ENCODE measurements around the gene HTRA2.

Gene HTRA2

GRCh38 chr2:74501335-74502071, 28.2 kb upstream of the HTRA2 start:
- DNase-seq = no peak

- no peak for DNase-seq
Measured at GRCh38 chr2:74502147-74502719, 27.5 kb upstream of the HTRA2 start.

DNA sequence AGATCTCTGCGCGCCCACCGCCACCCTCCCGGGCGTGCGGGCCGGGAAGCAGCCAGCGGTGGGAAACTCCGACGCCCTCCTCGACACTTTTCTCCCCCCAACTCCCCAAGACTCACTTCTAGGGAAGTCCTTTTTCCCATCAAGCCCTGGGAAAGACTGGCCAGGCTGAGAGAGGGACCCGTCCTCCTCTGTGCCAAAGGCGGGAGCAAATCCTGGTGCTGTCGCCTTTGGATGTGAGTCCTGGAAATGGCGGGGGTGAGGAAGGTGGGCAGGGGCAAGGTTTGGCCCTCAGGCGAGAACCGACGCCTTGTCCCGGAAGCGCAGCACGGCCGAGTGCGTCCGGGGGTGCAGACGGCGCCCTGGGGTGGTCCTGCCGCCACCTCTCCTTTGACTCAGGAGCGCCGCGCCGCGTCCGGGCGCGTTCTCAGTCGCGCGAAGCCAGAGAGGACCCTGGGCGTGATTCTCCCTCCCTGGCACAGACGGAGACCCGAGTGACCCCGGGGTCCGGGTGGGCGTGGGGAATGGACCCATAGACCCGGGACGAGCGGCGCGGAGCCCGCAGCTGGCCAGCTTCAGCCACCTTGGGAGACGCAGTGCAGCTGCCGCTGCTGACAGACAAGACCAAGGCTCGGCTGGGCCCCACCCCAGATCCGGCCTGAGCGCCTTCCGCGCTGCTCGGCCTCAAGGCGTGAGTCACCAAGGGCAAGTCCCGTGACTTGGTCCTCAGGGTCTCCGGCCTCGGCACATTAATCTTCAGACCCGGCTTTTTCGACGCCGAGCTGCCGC, 26.8 kb upstream of the HTRA2 start:
- peak; percentile 47 for DNase-seq

GRCh38 chr2:74503506-74504475, 25.9 kb upstream of the HTRA2 start:
- no peak for DNase-seq

GRCh38 chr2:74504591-74504990, 25.1 kb upstream of the HTRA2 start:
- DNase-seq = no peak

DNA sequence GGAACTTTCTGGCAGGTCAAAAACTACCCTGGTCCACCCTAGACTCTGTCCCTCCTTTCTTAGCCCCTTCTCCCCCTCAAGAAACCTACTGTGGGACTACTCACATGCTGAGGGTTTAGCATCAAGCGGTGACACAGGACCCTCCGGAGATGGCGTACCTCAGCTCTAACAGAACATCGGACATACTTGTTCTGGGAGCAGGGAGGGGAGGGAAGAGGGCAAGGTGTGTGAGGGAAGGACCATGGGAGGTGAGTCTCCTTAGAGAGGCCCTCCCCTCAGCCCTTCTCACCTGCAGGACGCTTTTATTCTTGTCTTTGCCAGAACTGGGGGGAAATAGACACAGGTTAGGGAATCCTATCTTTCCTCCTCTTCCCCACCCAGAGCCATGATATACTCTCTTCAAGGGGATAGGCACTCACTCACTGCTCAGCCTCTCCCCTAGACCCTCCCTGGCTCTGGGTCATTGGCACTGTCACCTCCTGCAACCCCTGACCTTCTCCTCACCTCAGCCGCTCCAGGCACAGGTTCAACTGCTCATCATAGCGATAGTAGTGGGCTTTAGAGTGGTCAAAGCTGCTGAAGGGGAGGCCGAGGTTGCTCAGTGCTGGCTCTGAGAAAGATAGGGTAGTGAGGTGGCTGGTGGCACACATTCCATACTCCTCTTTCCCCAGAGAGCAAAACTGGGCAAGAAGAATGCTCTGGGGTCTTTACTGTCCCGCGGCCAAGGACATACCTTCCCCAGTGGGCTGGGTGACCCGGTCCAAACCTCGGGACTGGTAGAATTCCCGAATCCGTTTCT, 24.1 kb upstream of the HTRA2 start:
- no peak for DNase-seq

DNA sequence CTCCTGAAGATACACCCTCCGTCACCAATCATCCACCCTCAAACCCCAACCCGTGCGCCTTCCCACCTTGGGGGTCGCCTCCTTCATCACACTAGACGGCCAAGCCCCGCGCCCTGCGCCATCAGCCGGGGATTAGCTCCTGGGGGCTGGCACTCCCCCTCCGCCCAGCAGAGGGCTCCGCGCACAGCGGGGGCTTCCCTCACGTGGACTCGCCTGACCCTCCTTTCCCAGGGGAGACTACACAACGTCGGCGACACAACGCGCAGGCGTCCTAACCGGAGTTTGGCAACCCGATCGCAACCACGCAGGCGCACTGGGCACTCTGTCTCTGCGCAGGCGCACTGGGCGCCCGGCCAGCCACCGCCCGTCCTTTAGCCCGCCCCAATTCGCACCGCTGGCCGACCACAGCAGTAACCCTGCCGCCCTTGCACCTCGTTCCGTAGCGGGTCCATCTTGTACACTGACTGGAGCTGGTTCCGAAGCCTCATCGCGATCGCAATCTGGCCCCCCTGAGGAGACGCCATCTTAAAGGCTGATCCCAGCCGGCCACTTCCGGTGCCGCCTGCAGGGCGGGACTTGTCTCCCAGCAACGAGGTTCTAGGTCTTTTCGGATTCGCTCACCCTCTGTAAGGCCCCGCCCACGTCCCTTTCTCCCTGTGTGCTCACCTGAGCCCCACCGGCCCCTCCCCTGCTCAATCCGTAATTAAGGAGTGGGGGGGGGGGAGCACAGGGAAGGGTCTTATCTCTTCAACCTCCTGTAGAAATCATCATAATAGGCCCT, 22.4 kb upstream of the HTRA2 start, which contains the start of gene PCGF1:
TSS of gene PCGF1 (minus strand) at position 551 of the 781 bp plus-strand sequence. CDS start at position 524, 27 bp downstream.
- peak; percentile 97 for DNase-seq

- no peak for DNase-seq
Measured at GRCh38 chr2:74507926-74508520, 21.7 kb upstream of the HTRA2 start.

- no peak for DNase-seq
Measured at GRCh38 chr2:74510272-74510671, 19.5 kb upstream of the HTRA2 start.

- DNase-seq = no peak
Measured at GRCh38 chr2:74511104-74511989, 18.4 kb upstream of the HTRA2 start.

DNA sequence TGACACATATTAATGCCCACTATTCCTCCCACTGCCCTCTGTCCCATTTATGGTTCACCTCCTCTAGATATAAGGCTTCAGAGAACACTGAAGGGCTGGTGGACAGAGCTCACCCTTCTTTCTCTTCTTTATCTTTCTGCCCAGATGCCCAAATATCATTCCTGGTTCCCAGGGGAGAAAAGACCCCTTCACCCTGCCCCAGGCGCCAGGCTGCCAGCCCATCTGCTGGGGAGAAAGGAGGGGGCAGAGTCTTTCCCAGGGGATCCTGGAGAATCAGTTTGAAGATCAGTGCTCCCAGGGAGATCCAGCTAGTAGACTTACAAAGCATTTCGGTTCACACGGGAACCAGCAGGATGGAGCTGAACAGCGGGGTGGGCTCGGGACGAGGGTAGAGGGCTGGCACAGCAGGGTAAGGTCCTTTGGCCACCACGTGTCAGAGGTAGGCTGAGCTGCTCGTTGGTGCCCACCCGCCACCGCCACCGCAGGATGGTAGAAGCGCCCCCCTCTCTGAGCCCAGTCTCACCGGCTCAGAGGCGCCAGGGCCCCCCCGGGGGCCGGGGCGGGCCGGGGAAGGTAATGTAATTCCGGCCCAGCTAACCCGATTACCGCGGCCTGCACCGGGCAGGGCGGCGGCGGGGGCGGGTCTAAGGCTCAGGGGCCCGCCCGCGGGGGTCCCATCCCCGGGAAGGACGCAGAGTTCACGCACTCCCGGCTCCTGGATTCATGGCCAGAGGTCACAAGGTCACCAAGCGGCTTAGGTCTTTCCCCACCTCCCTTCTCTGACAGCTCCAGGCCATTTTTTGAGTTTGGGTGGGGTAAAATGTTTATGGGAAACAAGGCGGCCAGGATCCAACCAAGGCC, 16.8 kb upstream of the HTRA2 start:
- DNase-seq = no peak

DNA sequence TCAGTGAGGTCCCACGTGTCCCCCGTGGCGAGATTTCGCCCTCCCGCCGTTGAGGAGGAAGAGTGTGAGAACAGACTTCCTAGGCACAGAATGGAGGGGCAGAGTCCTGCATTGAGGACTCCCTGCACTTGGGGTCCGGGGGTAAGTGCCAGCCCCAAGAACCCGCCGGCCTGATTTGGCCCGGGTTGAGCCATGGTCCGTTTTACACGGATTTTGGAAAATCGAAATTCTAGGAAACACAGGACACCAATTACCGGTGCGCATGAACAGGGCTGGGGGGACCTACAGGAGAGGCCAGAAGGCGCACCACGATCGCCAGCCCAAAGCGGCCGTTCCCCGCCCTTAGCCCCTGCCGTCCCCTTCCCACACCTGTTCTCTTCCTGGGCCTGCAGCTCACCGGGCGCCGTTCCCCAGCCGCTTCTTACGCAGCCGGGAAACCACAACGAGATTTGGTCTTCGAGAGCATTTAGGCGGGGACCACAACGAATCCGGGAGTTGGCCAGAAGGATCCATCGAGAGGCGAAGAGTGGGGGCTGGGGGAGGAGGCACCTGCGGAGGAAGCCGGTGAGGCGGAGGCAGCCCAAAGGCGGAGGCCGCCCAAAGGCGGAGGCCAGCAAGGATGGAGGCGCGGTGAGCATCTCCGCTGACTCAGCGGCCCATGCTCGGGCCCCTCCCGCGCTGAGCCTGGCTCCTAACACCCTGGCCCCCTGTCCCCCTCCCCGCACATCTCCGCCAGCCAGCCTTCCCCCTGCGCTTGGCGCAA, 15.9 kb upstream of the HTRA2 start:
- DNase-seq = no peak

GRCh38 chr2:74514368-74515270, 15.1 kb upstream of the HTRA2 start, which contains the start of gene TLX2:
TLX2 (plus strand) TSS chr2:74514450; CDS start chr2:74514807, 357 bp downstream.
- no peak for DNase-seq

DNA sequence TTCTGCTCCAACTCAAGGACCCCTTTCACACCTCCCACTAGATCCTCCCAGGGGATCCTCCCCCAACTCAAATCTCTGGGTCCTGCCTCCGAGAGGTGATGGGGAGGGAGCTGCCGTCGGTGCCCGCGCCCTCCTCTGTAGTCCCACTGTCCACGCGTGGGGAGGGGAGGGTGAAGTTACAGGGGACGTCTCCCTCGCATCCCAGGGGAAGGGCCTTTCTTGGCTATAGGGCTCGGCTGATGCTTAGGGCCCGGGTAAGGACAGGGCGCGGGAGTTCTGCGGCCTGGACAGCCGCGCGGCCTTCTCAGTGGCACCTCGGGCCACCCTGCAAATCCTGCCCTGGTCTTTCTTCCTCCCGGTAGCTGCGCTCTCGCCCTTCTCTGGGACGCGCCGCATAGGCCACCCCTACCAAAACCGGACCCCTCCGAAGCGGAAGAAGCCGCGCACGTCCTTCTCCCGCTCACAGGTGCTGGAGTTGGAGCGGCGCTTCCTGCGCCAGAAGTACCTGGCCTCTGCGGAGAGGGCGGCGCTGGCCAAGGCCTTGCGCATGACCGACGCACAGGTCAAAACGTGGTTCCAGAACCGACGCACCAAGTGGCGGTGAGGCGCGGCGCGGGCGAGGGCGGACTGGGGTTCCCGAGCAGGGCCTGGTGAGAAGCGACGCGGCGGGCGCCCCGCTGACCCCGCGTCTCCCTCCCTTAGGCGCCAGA, 14.3 kb upstream of the HTRA2 start:
- no peak for DNase-seq

DNA sequence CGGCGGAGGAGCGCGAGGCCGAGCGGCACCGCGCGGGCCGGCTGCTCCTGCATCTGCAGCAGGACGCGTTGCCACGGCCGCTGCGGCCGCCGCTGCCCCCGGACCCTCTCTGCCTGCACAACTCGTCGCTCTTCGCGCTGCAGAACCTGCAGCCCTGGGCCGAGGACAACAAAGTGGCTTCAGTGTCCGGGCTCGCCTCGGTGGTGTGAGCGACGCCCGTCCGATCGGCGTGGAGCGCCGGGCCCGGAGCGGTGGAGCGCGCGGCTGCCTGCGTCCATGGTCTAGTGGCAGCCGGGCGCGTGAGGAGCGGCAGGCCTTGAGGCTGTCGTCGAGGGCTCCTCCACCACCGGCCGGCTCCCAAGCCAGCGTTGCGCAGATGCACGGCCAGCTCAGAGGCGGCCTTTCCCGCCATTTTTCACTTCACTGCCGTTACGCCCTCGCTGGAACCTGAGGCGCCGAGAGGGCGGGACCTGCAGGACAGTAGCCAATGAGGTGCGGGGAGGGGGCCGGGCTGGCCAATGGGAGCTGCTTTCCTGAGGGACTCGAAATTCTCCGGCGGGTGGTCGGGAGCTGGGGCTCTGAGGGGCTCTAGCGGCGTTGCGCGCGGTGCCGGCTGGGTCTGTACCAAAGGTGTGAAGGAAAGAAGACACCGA, 13.6 kb upstream of the HTRA2 start:
- peak; percentile 83 for DNase-seq

All from stimulated activated CD4-positive, alpha-beta T cell treated with anti-CD3 and anti-CD28 coated beads, Interleukin-1b, Interleukin-23, amount 100 ng/mL, for 48 hours (primary cell).